ENCODE measurements around the gene IGLL5.
"Not testable (repeated sequence)": the region's sequence is repeated elsewhere in the genome, so short reads cannot be mapped to it uniquely, and the experiment has no call there.

Gene IGLL5

DNA sequence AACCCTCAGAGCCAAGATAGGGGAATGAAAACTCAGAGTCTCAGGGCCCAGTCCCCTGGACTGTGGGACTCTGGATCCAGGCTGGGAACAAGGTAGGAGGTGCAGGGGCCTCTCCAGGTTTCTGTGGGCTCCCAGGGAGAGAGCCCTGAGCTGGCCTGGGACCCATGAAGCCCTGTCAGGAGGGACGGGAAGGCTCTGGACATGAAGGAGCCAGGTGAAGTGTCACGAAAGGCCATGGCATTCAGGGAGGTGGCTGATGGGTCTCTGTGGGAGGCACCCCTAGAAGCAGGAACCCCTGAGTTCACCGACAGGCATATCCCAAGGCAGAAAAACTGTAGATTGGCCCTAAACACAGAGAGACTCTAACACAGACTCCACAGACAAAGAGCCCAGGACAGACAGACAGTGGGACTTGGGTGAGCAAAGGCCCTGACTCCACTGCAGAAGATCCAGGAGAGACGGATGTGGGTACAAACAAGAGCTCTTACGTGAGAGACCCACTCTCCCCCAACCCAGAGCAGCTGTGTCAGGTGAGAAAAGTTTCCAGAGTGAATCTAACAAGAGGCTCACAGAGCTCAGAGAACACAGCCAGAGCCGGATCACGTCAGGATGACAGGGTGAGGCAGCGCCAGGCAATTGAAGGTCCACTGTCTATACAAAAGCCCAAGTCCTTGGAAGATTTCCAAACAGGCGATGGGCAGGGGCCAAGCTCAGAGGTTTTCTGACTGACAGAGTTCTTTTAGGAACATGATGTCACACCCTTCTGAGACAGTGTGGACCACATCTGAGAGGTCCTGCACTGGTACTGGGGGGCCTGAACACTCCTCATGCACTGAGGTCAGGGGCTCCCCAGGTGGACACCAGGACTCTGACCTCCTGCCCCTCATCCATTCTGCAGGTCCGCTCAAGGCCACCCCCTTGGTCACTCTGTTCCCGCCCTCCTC is 27.4 kb downstream of the IGLL5 start:
- DNase-seq (ENCODE audit: low spot score): no peak

DNA sequence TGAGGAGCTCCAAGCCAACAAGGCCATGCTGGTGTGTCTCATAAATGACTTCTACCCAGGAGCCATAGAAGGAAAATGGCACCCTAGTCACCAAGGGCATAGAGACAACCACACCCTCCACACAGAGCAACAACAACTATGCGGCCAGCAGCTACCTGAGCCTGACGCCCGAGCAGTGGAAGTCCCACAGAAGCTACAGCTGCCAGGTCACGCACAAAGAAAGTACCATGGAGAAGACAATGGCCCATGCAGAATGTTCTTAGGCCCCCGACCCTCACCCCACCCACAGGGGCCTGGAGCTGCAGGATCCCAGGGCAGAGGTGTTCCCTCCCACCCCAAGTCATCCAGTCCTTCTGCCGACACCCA is 28.0 kb downstream of the IGLL5 start:
- no peak for DNase-seq (ENCODE audit: low spot score)

DNA sequence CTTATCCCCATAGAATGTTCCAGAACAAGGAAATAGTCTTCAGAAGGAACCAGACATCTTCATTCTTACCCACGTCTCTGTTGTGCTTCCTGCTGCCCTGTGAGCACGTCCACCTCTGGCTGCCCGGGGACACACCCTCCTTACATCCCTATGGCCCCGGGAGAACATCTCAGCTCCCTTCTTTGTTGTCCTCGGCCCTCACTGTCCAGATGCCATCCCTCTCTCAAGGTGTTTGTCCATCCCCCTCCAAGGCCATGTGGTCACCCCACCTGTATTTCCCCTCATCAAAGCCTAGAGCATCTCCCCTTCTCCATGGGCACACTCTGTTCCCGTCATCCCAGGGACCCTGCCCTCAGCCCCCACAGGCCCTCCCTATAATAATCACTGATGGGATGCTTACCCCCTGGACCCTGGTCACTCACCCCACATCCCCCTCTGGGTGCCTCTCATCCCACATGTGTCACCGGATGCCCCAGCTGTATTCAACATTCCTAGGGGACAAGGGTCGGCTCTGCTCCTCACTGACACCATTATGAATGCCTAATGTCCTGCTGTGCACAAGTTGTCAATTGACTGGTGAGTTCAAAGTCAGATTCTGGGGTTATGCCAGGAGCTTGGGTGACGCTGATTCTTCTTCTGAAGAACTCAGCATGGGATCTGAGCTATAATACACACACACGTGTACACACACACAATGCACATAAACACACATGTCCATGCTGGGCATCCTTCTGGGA is 28.8 kb downstream of the IGLL5 start:
- no peak for DNase-seq (ENCODE audit: low spot score)

DNA sequence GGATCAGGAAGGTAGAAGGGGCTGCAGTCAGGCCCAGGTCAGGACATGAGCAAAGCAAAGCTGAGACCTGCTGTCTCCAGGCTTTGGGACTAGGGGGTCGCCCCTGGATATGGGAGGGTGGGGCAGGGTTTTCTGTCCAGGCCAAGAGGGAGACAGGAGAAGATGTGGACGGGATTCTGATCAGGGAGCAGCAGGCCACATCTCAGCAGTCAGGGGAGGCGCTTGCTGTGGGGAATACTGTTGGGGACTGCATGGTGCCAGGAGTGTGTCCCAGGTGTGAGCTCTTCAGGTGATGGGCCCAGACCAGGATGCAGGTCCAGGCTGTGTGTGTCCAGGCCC is 29.3 kb downstream of the IGLL5 start:
- DNase-seq (ENCODE audit: low spot score): no peak

DNA sequence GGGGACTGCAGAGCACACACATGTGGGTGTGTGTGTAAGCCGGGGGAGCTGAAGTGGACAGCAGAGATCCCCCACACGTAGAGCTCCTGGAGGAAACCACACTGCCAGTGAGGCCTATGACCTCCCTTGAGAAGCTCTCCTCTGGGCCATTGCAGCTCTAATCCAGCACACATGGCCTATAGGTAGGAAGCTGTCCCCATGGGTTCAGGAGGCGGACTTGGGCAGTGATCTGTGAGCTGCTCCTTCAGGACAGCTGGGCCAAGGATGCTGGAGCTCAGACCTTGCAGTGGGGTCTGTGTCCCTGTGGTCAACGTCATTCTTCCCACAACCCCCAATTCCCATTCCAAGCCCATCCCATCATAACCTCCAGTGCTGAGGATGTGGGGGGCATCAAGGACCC is 29.8 kb downstream of the IGLL5 start:
- no peak for DNase-seq (ENCODE audit: low spot score)

DNA sequence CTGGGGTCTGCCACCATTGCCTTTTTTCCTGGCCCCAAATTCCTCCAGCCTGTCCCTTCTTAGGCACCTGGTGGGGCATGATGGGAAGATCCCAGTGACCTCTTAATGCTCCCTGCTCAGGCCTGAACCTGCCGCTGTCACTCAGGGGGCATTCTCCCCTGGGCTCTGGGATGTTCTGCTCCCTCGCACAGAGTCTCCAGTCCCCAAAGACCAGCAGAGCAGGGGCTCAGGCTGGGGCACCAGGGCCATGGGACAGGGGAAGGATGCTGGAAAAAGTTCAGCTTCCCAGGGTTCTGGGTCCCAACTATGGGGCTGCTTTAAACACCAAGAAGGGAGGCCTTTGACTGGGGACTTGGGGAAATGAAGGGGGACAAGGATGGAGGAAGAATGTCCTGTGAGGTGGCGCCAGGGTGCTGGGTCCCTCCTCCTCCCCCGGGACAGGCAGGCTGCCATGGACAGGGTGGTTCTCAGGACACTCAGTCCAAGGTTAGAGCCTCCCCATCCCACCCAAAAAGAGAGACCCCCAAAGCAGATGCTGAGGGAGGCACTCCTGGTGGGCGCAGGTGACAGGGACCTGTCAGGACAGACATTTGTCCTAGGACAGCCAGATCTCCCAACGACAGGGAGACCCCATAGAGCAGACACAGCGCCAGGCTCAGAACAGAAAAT is 30.8 kb downstream of the IGLL5 start:
- no peak for DNase-seq (ENCODE audit: low spot score)

DNA sequence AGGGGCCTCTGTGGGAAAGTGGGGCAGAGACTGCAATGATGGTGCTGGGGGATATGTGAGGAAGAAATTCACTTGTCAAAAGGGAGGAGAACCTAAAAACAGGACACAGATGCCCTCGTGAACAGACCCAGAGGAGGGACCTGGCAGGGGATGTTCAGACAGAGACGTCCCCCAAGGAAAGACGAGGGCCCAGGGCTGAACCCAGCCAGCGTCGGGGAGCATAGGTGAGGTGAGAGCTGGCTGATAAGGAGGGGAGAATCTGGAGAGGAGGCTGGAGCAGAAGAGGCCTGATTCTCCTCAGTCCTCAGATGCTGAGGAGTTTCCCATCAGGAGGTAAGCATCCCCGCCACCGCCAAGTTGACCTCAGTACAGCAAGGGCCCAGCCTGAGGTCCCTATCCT is 31.4 kb downstream of the IGLL5 start:
- DNase-seq (ENCODE audit: low spot score): no peak

DNA sequence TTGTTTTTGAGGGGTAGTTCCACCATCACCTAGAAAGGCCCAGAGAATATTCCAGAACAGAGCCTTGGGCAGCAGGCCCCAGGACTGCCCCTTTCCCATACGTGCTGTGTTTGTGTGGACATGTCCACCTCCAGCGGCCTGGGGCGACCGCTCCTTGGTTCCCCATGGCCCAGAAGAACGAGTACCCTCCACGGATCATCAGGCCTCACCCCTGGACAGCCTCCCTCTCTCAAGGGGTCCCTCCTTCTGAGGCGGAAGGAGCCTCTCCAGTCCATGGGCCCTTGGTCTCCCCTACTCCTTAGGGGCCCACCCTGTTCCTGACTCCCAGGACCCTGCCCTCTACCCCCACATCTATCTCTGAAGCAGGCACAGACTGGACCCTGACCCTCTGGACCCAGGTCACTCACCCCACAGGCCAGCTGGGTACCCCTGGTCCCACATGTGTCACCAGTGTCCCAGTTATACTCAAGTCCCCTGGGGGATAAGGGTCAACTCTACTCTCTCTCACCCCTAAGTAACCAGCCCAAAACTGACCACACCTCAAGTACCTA is 32.6 kb downstream of the IGLL5 start:
- no peak for DNase-seq (ENCODE audit: low spot score)

DNA sequence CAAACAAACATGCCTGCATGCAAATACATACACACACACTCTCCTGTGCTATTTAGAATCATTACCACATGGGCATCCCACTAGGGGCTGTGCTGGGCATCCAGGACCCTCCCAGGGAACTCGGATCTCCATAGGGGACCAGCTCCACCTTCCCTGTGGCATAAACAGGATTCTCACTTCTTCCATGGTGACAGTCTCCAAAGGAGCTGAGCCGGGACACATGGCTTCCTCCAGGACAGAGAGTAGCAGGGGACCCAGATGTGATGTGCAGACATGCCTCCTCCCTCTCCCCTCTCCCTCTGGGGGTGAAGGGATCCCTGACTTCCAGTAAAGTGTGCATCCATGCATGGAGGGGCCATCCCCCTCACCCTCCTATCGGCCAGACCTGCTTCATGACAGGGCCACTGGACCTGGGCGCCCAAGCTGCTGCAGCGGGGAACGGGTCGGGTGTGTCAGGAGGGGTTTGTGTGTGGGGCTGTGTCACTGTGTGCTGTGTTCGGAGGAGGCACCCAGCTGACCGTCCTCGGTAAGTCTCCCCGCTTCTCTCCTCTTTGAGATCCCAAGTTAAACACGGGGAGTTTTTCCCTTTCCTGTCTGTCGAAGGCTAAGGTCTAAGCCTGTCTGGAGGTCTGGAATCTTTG is 33.4 kb downstream of the IGLL5 start:
- DNase-seq (ENCODE audit: low spot score): no peak

DNA sequence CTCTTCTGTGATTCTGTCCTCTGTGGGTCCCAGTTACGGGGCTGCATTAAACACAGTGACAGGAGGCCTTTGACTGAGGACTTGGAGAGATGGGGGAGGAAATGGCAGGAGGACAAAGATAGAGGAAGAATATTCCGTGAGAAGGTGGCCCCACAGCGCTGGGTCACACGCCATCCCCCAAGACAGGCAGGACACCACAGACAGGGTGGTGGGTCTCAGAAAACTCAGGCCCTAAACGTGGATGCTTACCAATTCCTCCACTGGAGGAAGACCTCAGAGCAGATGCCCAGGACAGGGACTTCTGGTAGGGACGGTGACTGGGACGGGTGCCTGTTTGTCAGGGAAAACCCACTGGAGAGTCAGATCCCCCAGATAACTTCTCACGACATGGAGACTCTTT is 34.0 kb downstream of the IGLL5 start:
- no peak for DNase-seq (ENCODE audit: low spot score)

DNA sequence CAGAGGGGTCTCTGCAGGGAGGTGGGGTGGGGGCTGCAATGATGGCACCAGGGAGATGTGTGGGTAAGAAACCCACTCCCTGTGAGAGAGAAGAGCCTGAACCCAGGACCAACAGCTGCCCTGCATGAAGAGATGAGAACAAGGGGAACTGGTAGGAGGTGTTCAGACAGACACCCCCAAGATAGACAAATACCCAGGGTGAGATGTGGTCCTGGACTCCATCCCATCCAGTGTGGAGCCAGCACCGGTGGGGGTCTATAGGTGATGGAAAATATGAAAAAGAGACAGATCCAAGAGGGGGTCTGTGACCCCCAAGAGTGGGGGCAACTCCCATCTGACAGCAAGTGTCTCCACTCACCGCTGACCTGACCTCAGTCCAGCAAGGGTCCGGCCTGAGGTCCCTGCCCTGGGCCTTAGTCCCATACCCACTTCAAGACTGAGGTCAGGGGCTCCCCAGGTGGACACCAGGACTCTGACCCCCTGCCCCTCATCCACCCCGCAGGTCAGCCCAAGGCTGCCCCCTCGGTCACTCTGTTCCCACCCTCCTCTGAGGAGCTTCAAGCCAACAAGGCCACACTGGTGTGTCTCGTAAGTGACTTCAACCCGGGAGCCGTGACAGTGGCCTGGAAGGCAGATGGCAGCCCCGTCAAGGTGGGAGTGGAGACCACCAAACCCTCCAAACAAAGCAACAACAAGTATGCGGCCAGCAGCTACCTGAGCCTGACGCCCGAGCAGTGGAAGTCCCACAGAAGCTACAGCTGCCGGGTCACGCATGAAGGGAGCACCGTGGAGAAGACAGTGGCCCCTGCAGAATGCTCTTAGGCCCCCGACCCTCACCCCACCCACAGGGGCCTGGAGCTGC is 34.7 kb downstream of the IGLL5 start:
- DNase-seq (ENCODE audit: low spot score): not testable (repeated sequence)

DNA sequence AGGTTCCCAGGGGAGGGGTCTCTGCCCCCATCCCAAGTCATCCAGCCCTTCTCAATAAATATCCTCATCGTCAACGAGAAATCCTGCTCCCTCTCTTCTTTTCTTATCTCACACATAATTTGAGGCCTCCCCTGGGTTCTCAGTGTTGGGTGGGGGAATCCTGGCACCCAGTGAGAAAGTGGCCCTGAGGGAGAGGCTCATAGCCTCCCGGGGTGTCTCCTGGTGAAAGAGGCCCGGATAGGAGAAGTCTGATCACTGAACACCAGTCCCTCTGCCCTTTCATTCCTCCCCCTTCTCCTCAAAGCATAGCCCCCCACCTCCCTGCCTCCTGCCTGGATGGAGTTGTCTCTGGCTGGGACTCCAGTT is 35.3 kb downstream of the IGLL5 start:
- DNase-seq (ENCODE audit: low spot score): no peak

DNA sequence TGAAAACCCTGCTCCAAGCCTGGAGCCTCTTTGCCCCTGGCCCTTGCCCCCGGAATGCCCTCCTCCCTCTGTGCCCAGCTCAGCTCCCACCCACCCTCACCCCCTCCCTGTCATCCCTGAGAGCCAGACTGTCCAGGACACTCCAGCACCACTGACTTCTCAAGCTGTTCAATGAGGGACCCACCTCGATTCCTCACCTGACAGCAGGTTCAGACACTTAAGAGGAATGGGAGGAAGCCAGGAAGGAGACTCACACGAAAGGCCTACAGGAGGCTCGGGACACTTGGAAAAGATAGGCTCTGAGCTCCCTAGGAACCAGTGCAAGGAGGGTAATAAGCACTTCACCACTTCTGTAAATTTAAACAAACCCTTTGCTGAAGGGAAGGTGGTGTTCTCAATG is 35.8 kb downstream of the IGLL5 start:
- DNase-seq (ENCODE audit: low spot score): no peak

DNA sequence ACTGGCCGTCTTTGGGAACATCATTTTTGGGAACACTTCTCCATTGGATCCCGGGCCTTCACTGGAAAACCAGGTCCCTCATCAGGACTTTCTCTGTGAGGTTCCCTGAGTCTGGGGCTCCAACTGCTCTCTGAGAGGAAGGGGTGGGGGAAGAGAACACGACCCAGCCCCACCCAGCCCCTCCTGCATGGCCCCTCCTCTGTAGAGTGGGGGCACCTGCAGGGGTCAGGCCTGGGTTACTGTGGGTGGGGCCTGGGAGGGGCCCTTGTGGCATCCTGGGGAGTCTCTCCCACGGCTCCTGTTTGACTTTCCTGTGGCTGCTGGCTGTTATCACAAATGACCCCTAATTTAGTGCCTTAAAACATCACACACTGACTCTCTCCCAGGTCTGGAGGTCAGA is 36.3 kb downstream of the IGLL5 start:
- DNase-seq (ENCODE audit: low spot score): no peak

DNA sequence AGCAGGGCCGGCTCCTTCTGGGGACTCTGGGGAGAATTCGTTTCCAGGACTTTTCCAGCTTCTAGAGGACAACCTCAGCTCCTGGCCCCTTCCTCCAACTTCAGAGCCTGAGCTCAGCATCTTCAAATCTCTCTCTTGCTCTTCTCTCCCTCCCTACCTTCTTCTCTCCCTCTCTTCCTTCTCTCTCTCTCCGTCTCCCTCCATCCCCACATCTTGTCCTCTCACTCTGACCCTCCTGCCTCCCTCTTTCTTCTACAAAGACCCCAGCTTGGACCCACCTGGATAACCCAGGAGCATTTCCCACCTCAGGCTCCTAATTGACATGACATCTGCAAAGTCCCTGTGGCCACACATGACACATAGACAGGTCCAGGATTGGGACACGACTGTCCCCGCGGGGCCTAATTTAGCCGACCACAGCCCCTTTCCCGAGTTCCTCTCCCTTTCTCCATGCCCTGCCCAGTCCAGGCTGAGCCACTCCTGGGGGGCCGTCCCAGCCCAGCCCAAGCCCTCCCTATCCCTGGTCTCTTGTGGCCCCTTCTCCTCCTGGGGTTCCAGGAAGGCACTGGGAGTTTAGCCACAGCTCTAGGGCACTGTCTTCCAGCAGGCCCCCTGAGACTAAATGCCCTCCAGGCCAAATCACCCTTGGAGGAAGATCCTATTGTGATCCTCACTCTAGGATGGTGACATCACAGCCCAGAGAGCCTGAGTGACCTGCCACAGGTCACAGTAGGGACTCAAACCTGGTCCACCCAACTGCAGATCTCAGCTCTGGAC is 36.9 kb downstream of the IGLL5 start:
- DNase-seq (ENCODE audit: low spot score): no peak

DNA sequence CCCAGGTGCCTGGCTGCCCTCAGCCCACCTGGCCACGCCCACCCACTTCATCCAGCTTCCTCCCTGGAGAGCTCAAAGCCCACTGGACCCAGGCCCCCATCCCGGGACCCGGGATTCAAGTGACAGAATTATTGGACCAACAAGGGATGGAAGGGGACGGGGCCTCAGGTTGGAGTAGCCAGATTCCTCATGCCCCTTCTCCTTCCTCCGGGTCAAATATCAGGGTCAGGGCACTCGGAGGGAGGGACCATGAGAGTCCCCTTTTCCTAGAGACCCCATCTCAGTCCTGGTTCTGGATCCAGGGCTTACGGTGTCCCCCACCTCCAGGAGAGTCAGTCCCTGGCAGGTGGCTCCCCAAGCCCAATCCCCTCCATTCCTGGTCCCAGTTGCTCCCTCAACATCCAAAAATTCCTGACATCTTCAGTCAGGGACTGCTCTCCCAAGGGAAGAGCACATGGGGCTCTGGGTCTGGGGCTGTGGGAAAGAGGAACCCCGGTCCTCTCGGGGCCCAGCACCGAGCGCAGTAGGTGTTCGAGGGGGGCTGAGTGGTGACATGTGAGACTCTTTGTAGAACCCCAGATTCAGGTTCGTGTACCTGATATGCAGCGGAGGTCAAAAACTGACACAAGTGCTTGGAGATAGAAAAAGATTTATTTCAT is 37.7 kb downstream of the IGLL5 start:
- DNase-seq (ENCODE audit: low spot score): no peak

DNA sequence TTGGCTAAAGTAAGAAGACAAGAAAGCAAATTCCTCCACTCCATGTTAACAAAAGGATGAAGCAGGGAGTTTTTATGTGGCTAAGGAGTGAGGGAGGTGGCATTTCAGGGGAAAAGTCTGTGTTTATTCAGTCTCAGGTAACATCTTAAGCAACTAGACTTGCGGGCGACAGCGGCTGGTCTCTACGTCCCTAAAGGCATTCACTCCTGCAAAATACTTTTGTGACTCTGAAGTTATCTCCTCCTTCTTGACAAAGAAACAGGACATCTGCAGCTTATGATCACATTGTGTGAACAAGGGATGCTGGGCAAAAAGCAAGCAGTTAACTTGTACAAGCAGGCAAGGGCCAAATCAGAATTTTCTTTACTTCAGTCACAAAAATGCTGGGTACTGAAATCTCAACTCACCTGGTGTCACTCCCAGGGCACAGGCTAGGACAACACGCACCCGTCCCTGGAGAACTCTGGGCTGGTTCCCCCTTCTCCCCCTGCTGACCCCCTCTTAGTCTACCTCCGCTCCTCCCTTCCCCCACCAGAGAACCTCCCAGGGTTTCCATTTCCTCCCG is 38.3 kb downstream of the IGLL5 start:
- no peak for DNase-seq (ENCODE audit: low spot score)

DNA sequence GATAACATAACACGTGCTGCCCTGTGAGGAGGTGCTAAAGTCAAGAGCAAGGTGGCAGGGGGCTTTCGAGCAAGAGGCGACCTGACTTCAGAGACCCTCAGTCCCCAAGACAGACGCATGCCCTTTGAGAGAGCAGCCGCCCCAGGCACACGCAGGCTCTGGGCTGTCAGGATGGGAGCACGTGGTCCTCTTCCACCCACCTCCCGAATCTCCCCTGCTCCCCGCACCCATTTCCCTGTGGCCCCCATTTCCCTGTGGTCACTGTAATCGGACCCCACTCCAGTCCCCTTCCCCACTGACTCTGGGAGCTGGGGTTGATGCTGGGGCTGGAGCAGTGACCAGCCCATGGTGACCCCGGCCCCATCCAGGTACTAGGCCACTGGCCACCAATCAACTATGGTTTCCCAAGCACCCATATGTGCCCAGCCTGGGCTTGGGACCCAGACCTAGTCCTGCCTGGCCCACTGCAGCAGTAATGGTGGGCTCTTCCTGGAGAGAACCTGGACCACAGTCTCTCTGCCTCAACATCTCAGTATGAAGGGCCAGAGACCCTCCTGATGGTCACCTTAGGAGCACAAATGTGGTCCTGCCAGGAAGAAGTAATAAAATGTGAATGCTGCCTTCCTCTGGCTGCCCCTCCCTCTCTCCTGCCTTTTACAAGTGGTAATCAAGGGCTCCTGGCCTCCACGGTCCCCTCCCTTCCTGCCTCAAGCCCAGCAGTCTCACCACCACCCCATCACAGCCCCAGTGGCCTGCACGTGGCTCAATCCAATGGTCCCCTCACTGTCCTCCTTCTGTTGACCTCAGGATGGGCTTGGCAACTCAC is 39.0 kb downstream of the IGLL5 start:
- no peak for DNase-seq (ENCODE audit: low spot score)

Measured in AG20443 (cell line).